Neural progenitor cell (in vitro differentiated cells): Measurements from ENCODE around the gene LKAAEAR1.

ENCODE experiments used
- EZH2 ChIP-seq: fragments of 200-600 bp; sonication (generic); IDR thresholded peaks from 2 replicates; pipeline ENCODE4 v1.6.1; 2017; ENCODE audit warnings: antibody characterized with exemption, mild to moderate bottlenecking, moderate library complexity
- TF ChIP-seq, protein P1 (sequence below): fragments of 200-600 bp; sonication (generic); IDR thresholded peaks from 2 replicates; pipeline ENCODE4 v1.5.1; 2017; ENCODE audit warnings: antibody characterized with exemption, mild to moderate bottlenecking

- TF ChIP-seq EZH2: no peak
- TF ChIP-seq, protein P1, sequence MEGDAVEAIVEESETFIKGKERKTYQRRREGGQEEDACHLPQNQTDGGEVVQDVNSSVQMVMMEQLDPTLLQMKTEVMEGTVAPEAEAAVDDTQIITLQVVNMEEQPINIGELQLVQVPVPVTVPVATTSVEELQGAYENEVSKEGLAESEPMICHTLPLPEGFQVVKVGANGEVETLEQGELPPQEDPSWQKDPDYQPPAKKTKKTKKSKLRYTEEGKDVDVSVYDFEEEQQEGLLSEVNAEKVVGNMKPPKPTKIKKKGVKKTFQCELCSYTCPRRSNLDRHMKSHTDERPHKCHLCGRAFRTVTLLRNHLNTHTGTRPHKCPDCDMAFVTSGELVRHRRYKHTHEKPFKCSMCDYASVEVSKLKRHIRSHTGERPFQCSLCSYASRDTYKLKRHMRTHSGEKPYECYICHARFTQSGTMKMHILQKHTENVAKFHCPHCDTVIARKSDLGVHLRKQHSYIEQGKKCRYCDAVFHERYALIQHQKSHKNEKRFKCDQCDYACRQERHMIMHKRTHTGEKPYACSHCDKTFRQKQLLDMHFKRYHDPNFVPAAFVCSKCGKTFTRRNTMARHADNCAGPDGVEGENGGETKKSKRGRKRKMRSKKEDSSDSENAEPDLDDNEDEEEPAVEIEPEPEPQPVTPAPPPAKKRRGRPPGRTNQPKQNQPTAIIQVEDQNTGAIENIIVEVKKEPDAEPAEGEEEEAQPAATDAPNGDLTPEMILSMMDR: no peak
Observed at GRCh38 chr20:64130876-64131275, 46.7 kb upstream of the LKAAEAR1 start.
